GM18907 (cell line): Measurements from ENCODE around the gene TRIM47.

Experiments used
- ATAC-seq: cut with Tn5 transposase; IDR thresholded peaks from one replicate; pipeline ENCODE4 v1.9.1; 2021; ENCODE audit warnings: mild to moderate bottlenecking, moderate library complexity; ENCODE audit not compliant: unreplicated experiment

The TRIM47 gene, protein sequence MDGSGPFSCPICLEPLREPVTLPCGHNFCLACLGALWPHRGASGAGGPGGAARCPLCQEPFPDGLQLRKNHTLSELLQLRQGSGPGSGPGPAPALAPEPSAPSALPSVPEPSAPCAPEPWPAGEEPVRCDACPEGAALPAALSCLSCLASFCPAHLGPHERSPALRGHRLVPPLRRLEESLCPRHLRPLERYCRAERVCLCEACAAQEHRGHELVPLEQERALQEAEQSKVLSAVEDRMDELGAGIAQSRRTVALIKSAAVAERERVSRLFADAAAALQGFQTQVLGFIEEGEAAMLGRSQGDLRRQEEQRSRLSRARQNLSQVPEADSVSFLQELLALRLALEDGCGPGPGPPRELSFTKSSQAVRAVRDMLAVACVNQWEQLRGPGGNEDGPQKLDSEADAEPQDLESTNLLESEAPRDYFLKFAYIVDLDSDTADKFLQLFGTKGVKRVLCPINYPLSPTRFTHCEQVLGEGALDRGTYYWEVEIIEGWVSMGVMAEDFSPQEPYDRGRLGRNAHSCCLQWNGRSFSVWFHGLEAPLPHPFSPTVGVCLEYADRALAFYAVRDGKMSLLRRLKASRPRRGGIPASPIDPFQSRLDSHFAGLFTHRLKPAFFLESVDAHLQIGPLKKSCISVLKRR

DNA sequence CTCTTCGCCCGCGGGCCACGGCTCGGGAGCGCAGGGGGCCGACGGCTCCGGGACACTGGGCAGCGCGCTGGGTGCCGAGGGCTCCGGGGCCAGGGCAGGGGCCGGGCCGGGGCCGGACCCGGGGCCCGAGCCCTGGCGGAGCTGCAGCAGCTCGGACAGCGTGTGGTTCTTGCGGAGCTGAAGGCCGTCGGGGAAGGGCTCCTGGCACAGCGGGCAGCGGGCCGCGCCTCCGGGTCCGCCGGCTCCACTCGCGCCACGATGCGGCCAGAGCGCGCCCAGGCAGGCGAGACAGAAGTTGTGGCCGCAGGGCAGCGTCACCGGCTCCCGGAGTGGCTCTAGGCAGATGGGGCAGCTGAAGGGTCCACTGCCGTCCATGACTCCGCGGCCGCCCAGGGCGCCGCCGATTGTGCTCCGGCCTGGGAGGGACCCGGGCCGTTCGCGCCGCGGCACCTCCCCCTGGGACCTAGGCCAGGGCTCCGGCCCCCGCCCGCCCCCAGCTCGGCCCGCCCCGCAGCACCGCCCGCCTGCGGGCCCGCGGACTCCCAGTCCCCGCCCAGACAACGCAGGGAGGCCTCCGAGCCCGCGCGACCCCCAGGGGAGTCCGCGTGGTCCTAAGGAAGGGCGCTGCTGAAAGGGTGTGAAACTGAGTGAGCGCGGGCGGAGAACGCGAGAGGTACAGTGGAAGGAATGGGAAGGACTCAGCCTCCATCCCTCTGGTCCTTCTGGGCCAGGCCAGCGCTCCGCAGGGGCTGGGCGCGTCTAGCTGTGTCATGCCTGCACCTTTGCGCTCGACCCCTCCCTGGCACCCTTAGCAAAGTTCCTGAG, at the start of gene TRIM47:
Gene TRIM47, minus strand, starts transcription at position 408 of the 825 bp plus-strand sequence. Its CDS starts 33 bp downstream, at position 375.
- ATAC-seq = no peak

DNA sequence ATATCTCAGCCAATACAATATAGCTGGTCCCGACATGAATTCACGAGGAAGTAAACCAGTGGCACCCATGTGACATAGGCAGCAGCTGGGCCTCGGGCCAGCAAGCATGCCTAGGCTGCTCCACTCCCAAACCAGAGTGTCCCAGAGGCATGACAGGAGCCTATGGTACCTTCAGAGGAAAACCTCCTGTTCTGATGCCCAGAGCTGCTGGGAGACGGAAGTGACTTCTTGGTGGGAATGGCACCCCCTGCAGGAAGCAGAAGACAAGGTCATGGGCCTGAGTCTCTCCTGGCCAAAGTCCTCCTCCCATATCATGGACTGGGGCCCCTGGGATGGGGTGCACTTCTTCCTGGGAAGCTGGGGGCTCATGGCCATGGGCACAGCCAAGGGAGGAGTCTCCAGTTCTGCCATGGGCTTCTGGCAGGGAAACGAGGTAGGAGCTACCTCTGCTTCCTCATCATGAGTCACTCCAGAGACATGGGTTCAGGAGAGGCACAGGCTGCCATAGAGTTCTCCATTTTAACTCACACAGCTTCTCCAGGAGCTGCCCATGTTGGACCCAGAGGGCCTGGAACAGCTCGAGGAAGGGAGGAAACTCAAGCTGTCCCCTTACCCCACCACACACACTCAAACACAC, 49.0 kb upstream of the TRIM47 start:
- no peak for ATAC-seq

DNA sequence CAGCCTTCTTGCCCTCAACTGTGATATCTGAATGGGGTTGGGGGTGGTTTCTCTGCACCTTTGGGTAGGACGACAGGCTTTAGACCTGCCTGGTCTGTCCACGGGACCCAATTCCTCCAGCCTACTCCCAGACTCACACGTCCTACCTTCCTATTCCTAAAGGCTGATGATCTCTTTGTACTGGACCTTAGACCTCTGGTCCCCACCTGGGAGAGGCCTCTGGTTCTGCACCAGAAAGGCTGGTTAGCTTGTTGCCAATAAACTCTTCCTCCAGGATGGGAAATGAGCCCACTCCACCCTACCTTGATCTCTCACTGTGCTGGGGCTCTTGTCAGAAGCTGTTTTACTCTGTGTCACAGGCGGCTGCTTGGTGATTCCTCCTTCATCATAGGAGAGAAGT, 48.1 kb upstream of the TRIM47 start:
- ATAC-seq = no peak

DNA sequence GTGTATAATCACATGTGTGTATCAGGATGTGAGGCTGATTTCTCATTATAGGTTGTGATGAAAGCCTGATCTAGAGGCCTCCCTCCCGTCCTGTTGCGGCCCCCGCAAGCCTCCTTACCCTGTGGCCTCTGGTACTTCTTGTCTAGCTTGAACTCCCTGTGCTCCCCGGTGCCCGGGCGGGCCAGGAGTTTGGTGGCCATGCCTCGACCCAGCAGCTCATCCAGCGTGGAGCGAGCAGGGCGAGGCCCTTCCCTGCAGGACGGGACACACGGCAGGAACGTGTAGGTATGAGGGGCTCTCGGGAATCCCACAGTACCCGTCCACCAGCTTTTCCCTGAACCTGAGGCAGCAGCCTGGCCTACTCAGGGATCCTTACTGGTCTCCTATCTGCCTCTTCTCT, 47.5 kb upstream of the TRIM47 start:
- no peak for ATAC-seq

DNA sequence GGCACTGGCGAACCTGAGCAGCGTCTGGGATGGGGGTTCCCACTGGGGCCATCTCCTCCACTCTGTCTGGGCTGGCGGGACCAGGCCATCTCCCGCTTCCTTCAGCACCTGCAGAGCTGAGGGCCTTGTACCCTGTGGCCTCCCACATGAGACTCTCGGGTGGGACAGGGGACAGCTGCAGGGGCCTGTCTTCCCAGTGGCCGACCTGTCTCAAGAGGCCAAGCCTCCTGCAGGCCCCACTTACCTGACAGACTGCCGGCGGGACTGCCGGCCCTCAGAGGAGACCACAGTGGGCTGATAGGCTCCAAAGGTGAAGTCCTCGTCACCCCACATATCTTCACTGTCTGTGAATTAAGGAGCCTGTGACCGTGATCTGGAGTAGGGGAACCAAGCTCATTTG, 46.7 kb upstream of the TRIM47 start:
- no peak for ATAC-seq

DNA sequence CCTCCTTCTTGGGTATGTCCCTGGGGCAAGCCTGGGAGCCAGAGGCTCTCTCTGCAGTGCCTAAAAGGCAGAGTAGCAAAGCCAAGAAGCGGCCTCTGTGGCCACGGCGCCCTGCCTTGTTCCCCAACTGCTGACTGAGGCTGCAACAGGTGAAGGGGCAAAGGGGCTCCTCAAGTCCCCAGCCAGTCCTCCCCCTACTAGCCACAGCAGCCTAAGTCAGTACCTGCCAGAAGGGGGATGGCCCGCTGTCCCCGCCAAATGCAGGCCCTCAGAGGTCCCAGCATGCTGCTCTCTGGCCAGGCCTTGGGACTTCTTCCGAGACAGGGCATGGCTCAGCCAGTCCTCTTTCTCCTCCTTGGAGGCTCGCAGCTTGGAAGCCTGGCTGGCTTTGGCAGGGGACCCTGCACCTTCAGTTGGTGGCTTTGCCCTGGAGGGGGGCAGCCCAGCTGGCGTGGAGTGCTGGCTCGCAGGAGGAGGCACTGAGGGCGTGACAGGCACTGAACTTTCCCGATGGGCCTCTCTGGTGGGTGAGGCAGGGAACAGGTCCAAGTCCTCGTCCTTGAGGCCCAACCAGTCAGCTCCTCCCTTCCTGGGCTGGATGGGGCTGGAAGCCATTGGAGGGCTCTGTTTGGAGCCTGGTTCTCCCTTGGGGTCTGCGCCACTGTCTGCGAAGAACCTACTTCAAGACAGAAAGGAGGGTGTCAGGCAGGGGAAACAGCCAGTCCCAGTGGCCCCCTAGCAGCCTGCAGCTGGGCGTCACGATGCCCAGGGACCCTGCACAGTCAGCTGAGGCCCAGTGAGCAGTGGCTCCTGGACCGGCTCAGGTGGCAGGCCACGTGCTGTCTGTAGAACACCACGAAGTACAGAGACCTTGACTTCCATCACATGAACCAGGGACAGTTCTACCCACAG, 44.8 kb upstream of the TRIM47 start:
- no peak for ATAC-seq

DNA sequence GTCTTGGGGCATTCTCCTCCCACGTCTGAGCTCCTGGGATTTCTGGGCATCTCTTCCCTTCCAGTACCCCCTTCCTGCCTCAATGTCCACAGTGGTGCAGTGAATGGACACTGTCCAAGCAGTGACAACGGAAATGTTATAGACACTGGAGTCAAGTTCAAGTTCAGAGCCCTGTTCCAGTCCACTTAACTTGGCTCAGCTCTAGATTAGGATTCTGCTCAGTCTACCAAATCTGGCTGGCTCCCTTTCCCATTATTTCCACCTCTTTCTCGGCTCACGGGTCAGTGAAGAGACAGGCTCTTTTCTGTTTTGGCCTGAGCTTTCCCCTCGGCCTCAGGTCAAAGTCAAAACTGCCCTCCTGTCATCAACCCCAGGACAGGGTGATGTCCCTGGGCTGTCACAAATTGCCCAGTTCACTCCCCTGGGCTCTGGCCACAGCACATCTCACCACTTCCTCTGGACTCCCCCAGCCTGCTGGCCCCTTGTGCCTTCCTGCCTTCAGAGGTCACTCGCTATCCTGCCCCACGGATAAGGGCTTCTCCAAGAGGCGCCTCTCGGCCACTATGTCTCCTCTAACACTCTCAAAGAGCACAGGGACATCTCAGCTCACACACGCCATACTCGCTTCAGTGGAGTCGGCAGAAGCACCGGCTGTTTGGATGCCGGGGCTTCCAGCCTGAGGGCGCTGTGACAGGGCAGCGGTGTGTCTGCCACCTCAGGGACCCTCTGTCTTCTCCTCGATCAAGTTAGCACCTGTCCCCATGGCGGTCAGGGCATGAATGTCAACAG, 44.0 kb upstream of the TRIM47 start:
- ATAC-seq = no peak

DNA sequence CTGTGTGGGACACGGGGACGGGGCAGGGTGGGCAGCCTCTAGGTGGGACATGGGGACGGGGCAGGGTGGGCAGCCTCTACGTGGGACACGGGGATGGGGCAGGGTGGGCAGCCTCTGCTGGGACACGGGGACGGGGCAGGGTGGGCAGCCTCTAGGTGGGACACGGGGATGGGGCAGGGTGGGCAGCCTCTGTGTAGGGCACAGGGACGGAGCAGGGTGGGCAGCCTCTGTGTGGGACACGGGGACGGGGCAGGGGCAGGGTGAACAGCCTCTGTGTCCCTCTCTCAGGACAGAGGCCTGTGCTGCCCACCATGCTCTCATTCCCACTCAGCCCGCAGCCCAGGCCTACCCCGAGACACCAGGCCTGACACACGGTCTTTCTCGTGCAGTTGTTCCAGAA, 43.2 kb upstream of the TRIM47 start:
- ATAC-seq = no peak

DNA sequence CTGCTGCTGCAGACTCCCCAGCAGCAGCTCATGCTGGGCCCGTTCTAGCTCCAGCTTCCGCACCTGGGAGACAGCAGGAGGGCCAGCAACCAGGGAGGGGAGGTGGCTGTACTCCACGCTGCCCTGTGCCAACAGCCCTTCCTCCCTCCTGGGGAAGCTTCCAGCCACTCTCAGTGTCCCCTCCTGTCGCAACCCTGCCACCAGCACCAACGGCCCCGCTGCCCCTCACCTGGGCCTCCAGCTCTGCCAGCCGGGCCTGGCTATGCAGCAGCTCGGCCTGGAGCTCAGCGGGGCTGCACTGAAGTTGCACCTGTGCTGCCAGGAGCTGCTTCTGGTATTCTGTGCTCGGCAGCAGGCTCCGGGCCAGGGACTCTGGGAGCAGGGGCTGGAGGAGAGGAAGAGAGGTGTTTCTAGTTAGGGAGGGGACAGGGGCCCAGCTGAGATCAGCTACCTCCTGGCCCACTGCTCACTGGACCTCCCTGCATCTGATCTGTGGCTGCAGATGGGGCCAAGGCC, 41.7 kb upstream of the TRIM47 start:
- ATAC-seq = no peak

DNA sequence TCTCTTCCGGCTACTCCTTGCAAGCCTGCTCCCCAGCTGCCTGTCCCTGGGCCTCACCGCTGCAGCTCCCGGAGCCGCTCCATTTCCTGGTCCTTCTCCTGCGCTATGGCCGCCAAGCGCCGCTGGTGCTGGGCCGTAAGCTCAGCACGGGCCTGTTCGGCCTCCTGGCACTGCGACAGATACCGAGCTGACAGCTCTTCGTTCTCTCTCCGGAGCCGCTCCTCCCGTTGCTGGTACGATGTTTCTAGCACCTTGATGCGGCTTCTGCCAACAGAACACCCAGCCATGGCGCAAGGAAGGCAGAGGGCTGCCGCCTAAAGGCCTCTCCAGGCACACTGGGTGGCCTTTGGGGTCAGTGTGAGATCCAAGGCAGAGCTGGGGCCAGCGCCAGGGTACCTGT, 41.2 kb upstream of the TRIM47 start:
- no peak for ATAC-seq

DNA sequence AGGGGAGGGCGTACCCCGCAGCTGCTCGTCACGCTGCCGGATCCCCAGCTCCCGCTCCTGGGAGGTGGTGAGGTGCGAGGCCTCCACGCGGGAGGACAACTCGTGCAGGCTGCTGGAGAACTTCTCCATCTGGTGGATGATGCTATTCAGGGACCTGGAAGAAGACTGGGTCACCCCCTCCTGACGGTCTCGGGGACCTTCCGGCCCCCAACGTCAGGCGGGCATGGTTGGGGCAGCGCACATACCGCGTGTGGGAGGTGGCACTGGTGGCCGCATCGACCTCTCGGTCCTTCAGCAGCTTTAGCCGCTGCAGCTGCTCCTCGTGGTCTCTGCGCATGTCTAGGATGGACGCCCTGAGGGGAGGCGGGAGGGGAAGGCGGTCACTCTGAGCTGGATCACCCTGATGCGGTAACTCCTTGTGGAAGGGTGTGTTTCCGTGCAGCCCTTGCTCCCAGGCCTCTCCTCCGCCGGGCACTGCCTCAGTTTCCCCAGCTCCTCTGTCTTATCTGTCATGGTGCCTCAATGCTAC, 39.6 kb upstream of the TRIM47 start:
- no peak for ATAC-seq

DNA sequence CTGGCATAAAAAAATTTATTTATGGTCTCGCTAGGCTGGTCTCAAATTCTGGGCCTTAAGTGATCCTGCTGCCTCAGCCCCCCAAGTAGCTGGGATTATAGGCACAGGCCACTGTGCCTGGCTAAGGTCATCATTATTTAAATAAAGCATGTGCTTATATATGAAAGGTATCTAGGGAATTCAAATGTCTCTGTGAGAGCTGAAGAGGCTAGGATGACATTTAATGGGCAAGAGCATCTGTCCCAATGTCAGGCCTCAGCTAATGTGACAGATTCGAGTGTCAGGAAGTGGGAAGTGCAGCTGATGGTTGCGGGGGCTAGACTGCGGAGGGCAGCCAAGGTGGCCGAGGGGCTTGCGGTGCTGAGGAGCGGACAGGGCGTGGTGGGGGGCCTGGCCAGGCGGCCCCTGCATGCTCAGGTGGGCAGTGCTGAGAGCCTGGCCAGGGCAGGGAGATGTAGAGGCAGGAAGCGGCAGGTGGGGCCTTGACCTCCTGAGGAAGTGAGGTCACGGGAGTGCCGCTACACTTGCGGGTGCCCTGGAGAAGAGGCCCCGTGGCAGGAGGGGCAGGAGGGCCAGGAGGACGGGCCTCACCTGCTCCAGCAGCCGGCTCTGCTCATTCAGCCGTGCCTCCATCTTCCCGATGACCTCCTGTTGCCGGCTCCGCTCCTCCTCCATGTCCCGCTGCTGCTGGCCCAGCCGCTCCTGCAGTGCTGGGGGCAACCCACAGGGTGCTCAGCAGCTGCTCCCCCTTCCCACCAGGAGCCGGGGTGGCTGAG, 38.9 kb upstream of the TRIM47 start:
- no peak for ATAC-seq

DNA sequence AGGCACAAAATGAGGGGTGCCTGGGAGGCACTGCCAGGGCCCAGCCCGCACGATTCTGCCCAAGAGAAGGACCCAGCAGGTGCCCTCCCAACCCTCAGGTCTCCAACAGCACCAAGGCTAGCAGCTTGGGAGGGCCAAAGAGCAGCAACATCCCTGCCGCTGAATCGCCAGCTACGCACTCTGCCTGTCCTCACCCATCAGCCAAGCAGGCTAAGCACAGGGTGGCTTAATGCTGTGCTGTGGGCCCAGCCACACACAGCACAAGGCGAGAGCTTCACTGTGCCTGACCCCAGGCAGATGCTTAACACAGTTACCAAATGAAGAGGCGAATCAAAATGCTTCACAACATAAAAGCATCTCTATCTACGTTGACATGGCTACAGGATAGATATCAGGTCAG, 36.9 kb upstream of the TRIM47 start:
- no peak for ATAC-seq

DNA sequence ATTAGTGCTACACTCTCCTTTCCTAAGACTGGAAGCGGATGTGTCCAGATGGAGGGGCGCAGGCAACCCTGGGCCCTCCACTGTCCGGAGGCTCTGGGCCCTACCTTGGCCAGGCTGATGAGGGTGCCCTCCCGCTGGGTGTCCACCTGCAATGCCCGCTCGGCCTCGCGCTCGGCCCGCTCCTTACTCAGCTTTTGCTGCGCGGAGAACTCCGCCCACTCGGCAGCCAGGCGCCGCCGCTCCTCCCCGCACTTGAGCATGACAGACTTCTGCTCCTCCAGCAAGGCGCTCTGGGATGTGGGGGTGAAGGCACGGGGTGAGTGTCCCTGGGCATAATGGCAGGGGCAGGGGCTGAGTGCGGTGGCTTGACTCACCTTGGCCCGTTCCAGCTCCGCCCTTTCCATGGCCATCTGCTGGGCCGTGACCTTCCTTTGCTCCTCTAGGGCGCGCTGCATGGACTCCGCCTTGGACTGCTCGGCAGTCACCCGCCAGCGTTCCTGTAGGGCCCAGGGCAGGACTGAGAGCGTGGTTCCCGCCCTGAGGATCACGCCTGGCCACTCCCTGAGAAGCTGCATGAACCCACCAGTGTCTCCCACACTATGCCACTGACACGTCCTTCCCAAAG, 36.4 kb upstream of the TRIM47 start:
- ATAC-seq = no peak

DNA sequence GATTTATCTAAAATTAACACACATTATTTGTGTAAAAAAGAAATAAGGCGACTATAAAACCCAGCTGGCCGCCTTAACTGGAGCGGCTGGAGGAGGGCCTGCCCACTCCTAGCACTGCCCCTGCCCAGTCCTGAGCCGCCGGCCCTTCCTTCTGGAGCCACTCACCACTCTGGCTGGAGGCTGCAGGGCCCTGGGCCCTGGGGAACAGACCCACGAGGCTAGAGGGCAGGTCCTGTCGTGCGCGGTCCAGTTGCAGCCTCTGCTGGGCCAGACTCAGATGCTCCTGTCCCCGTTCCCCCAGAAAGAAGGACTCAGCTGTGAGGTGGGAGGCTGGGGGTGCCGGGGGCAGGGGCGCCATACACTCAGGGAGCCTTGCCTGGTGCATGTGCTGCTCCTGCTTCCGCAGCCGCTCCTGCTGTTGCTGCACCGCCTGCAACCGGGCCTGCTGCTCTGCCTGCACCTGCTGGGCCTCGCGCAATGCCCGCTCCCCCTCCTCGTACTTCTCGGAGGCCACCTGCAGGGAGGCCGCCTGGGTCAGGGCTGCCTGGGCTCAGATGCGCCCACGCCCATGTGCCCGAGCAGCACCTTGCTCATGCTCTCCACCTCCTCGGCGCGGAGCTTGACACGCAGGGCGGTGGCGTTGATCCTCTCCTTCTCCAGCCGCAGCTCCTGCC, 35.3 kb upstream of the TRIM47 start:
- ATAC-seq = no peak

DNA sequence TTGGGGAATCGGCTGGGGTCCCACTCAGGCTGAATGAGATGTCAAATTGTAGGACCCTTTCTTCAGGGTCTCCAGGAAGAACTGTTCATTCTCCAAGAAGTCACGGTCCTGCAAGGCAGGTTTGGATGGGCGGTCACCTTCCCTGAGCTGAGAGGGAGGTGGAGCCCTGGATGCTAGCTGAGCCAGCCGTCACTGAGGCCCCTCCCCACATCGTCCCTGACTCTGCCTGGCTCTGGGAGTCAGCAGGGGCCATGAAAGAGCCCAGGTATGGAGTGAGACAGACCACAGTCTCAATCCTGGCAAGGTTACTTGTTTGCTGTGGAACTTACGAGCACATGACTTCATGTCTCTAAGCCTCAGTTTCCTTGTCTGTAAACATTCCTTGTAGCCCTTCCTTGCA, 32.3 kb upstream of the TRIM47 start:
- no peak for ATAC-seq

DNA sequence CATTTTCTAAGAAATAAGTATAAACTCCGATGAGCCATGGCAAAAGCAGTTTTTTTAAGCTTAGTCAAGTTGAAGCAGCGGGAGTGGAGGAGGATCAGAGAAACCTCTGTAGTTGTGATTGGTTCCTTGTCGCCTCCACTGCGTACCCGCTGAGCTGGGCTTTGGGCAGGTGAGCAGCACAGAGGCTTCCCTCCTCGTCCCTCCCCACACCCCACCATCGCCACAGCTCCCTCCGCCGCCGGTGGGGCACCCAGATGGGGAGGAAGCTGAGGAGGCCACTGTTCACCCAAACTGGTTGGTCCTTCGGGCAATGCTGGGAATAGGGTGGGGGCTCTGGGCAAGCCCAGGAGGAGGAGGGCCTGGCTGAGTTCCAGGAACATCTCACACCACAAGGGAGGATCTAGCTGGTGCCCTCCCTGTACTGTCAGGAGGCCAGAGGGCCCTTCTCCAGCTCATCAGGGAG, 31.5 kb upstream of the TRIM47 start:
- no peak for ATAC-seq
